Kasumi-1 (cell line): ENCODE results near the gene RNASET2.
"Not testable (repeated sequence)": the region's sequence is repeated elsewhere in the genome, so short reads cannot be mapped to it uniquely, and the experiment has no call there.

Experiments used
- DNase-seq, 2 experiments: peaks; one replicate each; lab custom pipeline; 2025; lab: John Stamatoyannopoulos, UW

RNASET2 gene

GRCh38 chr6:166927935-166928643 lies 28.3 kb downstream of the RNASET2 start:
- DNase-seq = no peak

- DNase-seq = no peak
These were observed 29.0 kb downstream of the RNASET2 start for GRCh38 chr6:166927240-166927934.

GRCh38 chr6:166926748-166927147 lies 29.6 kb downstream of the RNASET2 start:
- no peak for DNase-seq

GRCh38 chr6:166925141-166925996 lies 31.0 kb downstream of the RNASET2 start:
- DNase-seq = no peak

GRCh38 chr6:166924531-166924930 lies 31.8 kb downstream of the RNASET2 start:
- DNase-seq = no peak

GRCh38 chr6:166922937-166923336 lies 33.4 kb downstream of the RNASET2 start:
- no peak for DNase-seq

GRCh38 chr6:166921570-166921969 lies 34.8 kb downstream of the RNASET2 start:
- no peak for DNase-seq

GRCh38 chr6:166916824-166917223 lies 39.5 kb downstream of the RNASET2 start:
- DNase-seq = no peak

GRCh38 chr6:166915484-166915883 lies 40.9 kb downstream of the RNASET2 start:
- not testable (repeated sequence) for DNase-seq

- DNase-seq = not testable (repeated sequence)
These were observed 41.4 kb downstream of the RNASET2 start for GRCh38 chr6:166914952-166915351.

GRCh38 chr6:166911248-166911677 lies 45.1 kb downstream of the RNASET2 start:
- no peak for DNase-seq

- DNase-seq = no peak
These were observed 45.7 kb downstream of the RNASET2 start for GRCh38 chr6:166910601-166911000.

GRCh38 chr6:166908811-166909210 lies 47.5 kb downstream of the RNASET2 start:
- DNase-seq = peak; percentile 62 to 70

- DNase-seq = peak in 1 of 2 experiments; percentile 21
These were observed 48.2 kb downstream of the RNASET2 start for GRCh38 chr6:166907871-166908806.

GRCh38 chr6:166907373-166907841 lies 48.9 kb downstream of the RNASET2 start:
- DNase-seq = peak in 1 of 2 experiments; percentile 21

- DNase-seq = no peak
These were observed 49.8 kb downstream of the RNASET2 start for GRCh38 chr6:166906376-166907044.

GRCh38 chr6:166905505-166906134 lies 50.7 kb downstream of the RNASET2 start:
- no peak for DNase-seq

GRCh38 chr6:166905013-166905412 lies 51.3 kb downstream of the RNASET2 start:
- no peak for DNase-seq

- DNase-seq = no peak
These were observed 52.1 kb downstream of the RNASET2 start for GRCh38 chr6:166904101-166904746.

GRCh38 chr6:166903500-166903899 lies 52.9 kb downstream of the RNASET2 start:
- no peak for DNase-seq
